Measurements from ENCODE around the gene COL1A1.

Gene COL1A1

DNA sequence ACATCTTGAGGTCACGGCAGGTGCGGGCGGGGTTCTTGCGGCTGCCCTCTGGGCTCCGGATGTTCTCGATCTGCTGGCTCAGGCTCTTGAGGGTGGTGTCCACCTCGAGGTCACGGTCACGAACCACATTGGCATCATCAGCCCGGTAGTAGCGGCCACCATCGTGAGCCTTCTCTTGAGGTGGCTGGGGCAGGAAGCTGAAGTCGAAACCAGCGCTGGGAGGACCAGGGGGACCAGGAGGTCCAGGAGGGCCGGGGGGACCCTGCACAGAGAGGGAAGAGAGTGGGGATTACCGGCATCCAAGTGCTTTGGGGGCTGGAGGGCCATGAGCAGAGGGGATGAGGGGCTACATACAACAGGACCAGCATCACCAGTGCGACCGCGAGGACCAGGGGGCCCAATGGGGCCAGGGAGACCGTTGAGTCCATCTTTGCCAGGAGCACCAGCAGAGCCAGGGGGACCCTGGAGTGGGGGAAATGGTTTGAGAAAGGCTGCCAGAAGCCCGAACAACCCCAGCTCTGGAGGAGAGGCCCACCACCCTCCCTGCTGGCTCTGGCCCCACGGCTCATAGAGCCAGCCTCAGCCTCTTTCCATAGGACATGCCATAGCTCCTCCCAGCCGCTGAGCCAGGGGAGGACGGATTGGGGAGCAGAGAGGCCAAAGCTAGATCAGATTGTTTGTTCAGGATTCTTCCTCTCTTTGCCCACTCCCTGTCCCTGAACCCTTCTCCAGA is 14.6 kb downstream of the COL1A1 start:
- peaks cover 57% of the 10 kb centered on the region for H3K36me3 ChIP-seq (ENCODE audit: control insufficient read depth, insufficient read depth, low read length)
- no peak overlapping the region for H3K9ac ChIP-seq (ENCODE audit: low read length)
- no peaks in the 10 kb centered on the region for H3K27me3 ChIP-seq (ENCODE audit: control insufficient read depth, insufficient read depth, low read length)
- H3K4me1 ChIP-seq (ENCODE audit: control insufficient read depth, insufficient read depth, low read length), result peaks cover 7% of the 10 kb centered on the region
- H3K4me3 ChIP-seq (ENCODE audit: low read length), result no peak overlapping the region
- H3K27ac ChIP-seq (ENCODE audit: low read depth, low read length), result no peak overlapping the region

DNA sequence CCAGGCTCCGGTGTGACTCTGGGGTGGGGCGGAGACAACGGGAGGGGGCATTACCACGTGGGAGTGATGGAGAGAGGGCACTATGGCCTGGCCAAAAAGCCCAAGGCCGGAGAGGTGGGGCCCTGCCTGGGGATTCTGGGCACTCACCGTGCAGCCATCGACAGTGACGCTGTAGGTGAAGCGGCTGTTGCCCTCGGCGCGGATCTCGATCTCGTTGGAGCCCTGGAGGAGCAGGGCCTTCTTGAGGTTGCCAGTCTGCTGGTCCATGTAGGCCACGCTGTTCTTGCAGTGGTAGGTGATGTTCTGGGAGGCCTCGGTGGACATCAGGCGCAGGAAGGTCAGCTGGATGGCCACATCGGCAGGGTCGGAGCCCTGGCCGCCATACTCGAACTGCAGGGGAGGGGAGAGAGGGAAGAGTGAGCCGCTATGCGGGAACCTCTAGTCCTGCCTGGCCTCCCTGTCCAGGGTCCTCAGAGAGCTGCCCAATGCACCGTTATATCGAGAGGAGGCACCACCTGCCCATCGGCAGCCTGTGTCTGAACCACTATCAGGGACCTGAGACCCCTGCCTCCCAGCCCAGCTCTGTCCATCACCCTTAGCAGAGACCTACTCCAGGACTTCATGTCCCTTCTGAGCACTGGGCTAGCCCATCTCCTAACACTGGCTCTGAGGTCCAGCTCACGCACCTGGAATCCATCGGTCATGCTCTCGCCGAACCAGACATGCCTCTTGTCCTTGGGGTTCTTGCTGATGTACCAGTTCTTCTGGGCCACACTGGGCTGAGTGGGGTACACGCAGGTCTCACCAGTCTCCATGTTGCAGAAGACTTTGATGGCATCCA is 15.6 kb downstream of the COL1A1 start:
- H3K9ac ChIP-seq (ENCODE audit: low read length), result no peak overlapping the region
- H3K4me1 ChIP-seq (ENCODE audit: control insufficient read depth, insufficient read depth, low read length), result peaks cover 7% of the 10 kb centered on the region
- peaks cover 47% of the 10 kb centered on the region for H3K36me3 ChIP-seq (ENCODE audit: control insufficient read depth, insufficient read depth, low read length)
- H3K27ac ChIP-seq (ENCODE audit: low read depth, low read length), result no peak overlapping the region
- no peaks in the 10 kb centered on the region for H3K27me3 ChIP-seq (ENCODE audit: control insufficient read depth, insufficient read depth, low read length)
- H3K4me3 ChIP-seq (ENCODE audit: low read length), result no peak overlapping the region

DNA sequence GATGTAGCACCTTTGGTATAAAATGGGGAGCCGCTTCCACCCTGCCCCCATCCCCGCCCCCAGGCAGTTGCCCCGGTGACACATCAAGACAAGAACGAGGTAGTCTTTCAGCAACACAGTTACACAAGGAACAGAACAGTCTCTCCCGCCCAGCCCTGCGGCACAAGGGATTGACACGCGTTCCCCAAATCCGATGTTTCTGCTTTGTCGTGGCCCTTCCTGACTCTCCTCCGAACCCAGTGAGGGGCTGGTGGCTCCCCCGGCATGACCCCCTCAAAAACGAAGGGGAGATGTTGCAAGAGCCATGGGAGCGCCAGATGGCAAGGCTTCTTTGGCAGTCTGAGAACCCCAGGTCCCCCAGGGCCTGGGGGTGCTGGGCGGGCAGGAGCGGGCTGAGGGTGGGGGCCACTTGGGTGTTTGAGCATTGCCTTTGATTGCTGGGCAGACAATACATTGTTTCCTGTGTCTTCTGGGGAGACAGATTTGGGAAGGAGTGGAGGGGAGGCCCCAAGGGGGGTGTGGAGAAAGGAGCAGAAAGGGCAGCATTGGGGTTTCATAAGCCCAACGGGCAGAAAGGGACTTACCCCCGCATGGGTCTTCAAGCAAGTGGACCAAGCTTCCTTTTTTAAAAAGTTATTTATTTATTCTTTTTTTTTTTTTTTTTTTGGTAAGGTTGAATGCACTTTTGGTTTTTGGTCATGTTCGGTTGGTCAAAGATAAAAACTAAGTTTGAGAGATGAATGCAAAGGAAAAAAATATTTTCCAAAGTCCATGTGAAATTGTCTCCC is 16.6 kb downstream of the COL1A1 start:
- Histone ChIP-seq H3K4me3 (ENCODE audit: low read length) (no peak overlapping the region), H3K9ac (ENCODE audit: low read length) (no peak overlapping the region), H3K36me3 (ENCODE audit: control insufficient read depth, insufficient read depth, low read length) (peaks cover 37% of the 10 kb centered on the region), H3K27ac (ENCODE audit: low read depth, low read length) (peak overlapping the region; percentile 62), H3K27me3 (ENCODE audit: control insufficient read depth, insufficient read depth, low read length) (no peaks in the 10 kb centered on the region), H3K4me1 (ENCODE audit: control insufficient read depth, insufficient read depth, low read length) (peaks cover 7% of the 10 kb centered on the region)

DNA sequence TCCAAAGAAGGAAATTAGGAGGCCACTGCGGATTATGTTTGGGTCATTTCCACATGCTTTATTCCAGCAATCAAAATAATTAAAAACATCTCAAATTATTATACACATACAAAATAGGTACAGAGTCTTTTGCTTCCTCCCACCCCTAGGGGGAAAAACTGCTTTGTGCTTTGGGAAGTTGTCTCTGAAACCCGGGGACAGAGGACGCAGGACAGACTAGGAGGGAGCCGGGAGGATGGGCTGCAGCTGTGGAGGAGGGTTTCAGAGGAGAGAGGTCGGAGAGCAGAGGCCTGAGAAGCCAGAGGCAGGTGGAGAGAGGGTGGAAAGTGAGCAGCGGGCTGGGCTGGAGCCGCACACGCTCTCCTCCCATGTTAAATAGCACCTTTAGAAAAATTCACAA is 17.4 kb downstream of the COL1A1 start:
- H3K27ac ChIP-seq (ENCODE audit: low read depth, low read length), result peak overlapping the region; percentile 62
- no peaks in the 10 kb centered on the region for H3K27me3 ChIP-seq (ENCODE audit: control insufficient read depth, insufficient read depth, low read length)
- peaks cover 4% of the 10 kb centered on the region for H3K4me1 ChIP-seq (ENCODE audit: control insufficient read depth, insufficient read depth, low read length)
- peaks cover 34% of the 10 kb centered on the region for H3K36me3 ChIP-seq (ENCODE audit: control insufficient read depth, insufficient read depth, low read length)
- no peak overlapping the region for H3K9ac ChIP-seq (ENCODE audit: low read length)
- peak overlapping the region; percentile 12 for H3K4me3 ChIP-seq (ENCODE audit: low read length)

DNA sequence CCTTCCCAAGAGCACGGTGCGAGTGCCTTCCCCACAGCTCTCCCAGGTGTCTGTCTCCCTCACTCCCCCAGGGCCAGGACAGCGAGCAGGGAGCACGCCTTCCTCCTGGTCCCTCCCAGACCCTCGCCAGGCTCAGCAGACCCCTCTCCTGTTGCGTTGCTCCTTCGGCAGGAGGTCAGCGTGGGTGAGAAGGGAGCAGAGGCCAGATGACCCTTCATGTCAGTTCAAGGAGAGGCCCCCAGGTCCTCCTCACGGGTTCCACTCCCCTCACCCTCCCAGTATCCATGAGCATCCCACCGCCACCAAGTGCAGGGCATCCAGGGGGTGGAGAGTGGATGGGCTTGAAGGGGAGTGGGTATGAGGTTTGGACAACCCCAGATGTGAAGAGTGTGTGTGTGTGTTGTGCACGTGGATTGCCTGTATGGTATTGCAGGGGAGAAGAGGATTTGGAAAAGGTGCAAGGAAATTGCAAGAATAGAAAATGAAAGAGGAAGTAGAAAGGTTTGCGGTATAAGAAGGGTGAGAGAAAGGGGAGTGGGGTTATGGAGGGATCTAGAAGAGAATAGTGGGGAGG is 17.9 kb downstream of the COL1A1 start:
- Histone ChIP-seq H3K27ac (ENCODE audit: low read depth, low read length) (peak overlapping the region; percentile 62), H3K27me3 (ENCODE audit: control insufficient read depth, insufficient read depth, low read length) (no peaks in the 10 kb centered on the region), H3K36me3 (ENCODE audit: control insufficient read depth, insufficient read depth, low read length) (peaks cover 28% of the 10 kb centered on the region), H3K9ac (ENCODE audit: low read length) (no peak overlapping the region), H3K4me3 (ENCODE audit: low read length) (peak overlapping the region; percentile 12), H3K4me1 (ENCODE audit: control insufficient read depth, insufficient read depth, low read length) (peaks cover 9% of the 10 kb centered on the region)

- H3K27me3 ChIP-seq (ENCODE audit: control insufficient read depth, insufficient read depth, low read length), result no peaks in the 10 kb centered on the region
- H3K4me1 ChIP-seq (ENCODE audit: control insufficient read depth, insufficient read depth, low read length), result peaks cover 12% of the 10 kb centered on the region
- H3K27ac ChIP-seq (ENCODE audit: low read depth, low read length), result peak overlapping the region; percentile 52
- no peak overlapping the region for H3K9ac ChIP-seq (ENCODE audit: low read length)
- H3K4me3 ChIP-seq (ENCODE audit: low read length), result no peak overlapping the region
- H3K36me3 ChIP-seq (ENCODE audit: control insufficient read depth, insufficient read depth, low read length), result peaks cover 22% of the 10 kb centered on the region
Measured at GRCh38 chr17:50182783-50183420, 18.5 kb downstream of the COL1A1 start.

DNA sequence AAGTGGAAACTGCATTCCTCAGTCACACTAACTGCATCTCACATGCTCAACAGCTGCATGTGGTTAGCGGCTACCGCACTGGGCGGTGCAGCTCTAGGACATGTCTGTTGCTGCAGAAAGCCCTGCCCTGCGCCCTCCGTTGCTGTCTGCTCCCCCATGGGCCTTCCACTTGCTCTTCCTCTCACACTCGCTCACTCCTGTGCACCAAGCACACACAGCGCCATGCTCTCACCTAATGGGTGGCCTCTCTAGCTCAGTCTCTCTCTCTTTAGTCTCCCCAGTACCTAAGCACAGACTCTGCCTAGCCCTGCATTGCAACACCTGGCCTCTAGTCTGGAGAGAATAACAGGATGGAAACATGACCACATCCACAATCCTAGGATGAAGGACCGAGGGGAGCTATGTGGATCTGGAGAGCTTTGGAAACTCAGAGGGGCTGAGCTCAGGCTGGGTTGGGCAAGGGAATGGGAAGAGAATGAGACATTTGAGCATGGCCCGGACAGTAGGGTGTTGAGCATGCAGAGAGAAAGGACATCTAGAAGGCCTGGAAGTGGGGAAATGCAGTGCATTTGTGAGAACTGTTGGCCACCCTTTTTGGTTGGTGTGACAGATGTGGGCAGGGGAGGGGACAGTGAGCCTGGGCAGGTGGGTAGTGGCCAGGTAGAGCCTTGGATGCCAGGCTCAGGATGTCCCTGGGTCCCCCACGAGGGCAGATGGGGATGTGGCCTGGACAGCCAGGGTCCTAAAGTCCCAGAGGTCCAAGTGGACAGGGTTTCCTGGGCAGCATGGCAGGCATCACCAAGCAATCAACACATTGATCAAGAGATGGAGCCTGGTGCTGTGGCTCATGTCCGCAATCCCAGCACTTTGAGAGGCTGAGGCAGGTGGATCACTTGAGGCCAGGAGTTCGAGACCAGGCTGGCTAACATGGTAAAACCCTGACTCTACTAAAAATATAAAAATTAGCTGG is 19.6 kb downstream of the COL1A1 start:
- Histone ChIP-seq H3K4me3 (ENCODE audit: low read length) (no peak overlapping the region), H3K27ac (ENCODE audit: low read depth, low read length) (no peak overlapping the region), H3K9ac (ENCODE audit: low read length) (no peak overlapping the region), H3K27me3 (ENCODE audit: control insufficient read depth, insufficient read depth, low read length) (no peaks in the 10 kb centered on the region), H3K4me1 (ENCODE audit: control insufficient read depth, insufficient read depth, low read length) (peaks cover 22% of the 10 kb centered on the region), H3K36me3 (ENCODE audit: control insufficient read depth, insufficient read depth, low read length) (peaks cover 13% of the 10 kb centered on the region)

- Histone ChIP-seq H3K4me1 (ENCODE audit: control insufficient read depth, insufficient read depth, low read length) (peaks cover 26% of the 10 kb centered on the region), H3K9ac (ENCODE audit: low read length) (no peak overlapping the region), H3K27ac (ENCODE audit: low read depth, low read length) (no peak overlapping the region), H3K27me3 (ENCODE audit: control insufficient read depth, insufficient read depth, low read length) (no peaks in the 10 kb centered on the region), H3K36me3 (ENCODE audit: control insufficient read depth, insufficient read depth, low read length) (peaks cover 6% of the 10 kb centered on the region), H3K4me3 (ENCODE audit: low read length) (no peak overlapping the region)
Measured at GRCh38 chr17:50181144-50181543, 20.3 kb downstream of the COL1A1 start.

DNA sequence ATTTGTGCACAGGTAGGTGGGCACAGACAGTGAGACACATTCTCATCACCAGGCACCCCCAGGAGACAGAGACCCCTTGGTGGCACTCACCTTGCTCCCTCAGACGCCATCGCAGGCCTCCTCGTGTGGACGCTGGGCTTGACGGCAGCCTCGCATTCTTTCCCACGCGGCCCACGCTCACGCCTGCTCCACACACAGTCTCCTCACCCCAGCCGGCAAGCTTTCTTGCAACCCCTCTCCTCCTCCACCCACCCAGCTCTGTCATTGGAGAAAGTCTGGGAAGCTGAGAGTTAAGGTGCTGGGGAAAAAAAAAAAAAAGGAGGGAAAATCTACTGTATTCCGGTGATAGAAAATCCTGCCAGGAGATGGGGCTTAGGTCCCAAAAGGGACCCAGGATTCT is 20.8 kb downstream of the COL1A1 start:
- Histone ChIP-seq H3K27me3 (ENCODE audit: control insufficient read depth, insufficient read depth, low read length) (no peaks in the 10 kb centered on the region), H3K36me3 (ENCODE audit: control insufficient read depth, insufficient read depth, low read length) (peaks cover 2% of the 10 kb centered on the region), H3K9ac (ENCODE audit: low read length) (no peak overlapping the region), H3K4me1 (ENCODE audit: control insufficient read depth, insufficient read depth, low read length) (peaks cover 31% of the 10 kb centered on the region), H3K27ac (ENCODE audit: low read depth, low read length) (no peak overlapping the region), H3K4me3 (ENCODE audit: low read length) (no peak overlapping the region)

DNA sequence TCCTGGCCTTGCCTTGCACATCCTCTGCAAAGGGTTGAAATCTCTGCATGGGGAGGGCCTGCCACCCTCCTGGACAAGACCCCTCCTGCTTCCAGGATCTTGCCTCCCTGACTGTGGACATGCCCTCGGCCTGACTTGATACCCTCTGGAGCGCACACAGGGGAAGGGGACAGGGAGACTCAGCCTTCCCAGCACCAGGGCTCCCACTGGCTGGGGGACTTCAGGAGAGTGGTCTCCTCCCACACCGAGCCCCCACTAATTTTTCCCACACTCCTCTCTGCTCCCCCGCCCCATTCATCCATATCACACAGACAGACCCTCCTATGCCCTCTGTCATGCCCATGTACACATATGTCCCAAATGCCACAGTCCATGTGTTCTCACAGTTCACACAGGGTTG is 21.3 kb downstream of the COL1A1 start:
- H3K36me3 ChIP-seq (ENCODE audit: control insufficient read depth, insufficient read depth, low read length), result no peaks in the 10 kb centered on the region
- no peak overlapping the region for H3K9ac ChIP-seq (ENCODE audit: low read length)
- H3K4me3 ChIP-seq (ENCODE audit: low read length), result no peak overlapping the region
- no peak overlapping the region for H3K27ac ChIP-seq (ENCODE audit: low read depth, low read length)
- H3K4me1 ChIP-seq (ENCODE audit: control insufficient read depth, insufficient read depth, low read length), result peaks cover 36% of the 10 kb centered on the region
- no peaks in the 10 kb centered on the region for H3K27me3 ChIP-seq (ENCODE audit: control insufficient read depth, insufficient read depth, low read length)
